ENCODE measurements around the gene MBD3L5. TPM values are rescaled to one million over a fixed set of nuclear protein-coding genes. Genes with fewer than 3 reads are reported as not detected.
"Not testable (repeated sequence)": the region's sequence is repeated elsewhere in the genome, so short reads cannot be mapped to it uniquely, and the experiment has no call there.

MBD3L5 gene
- total RNA-seq, 1 donor from 2014 or later: not detected

GRCh38 chr19:7040079-7040478, 9.7 kb downstream of the MBD3L5 start, which contains the start of gene MBD3L4:
Gene MBD3L4, minus strand, starts transcription at chr19:7040179. Its CDS starts 35 bp downstream, at chr19:7040144.
- H3K27ac Mint-ChIP-seq (ENCODE audit: unreplicated experiment); H3K9me3 Mint-ChIP-seq (ENCODE audit: unreplicated experiment); H3K4me3 Mint-ChIP-seq (ENCODE audit: unreplicated experiment); H3K27me3 Mint-ChIP-seq (ENCODE audit: unreplicated experiment); H3K36me3 Mint-ChIP-seq (ENCODE audit: unreplicated experiment); H3K4me1 Mint-ChIP-seq (ENCODE audit: unreplicated experiment); DNase-seq (ENCODE audit: extremely low spot score, unreplicated experiment): not testable (repeated sequence)

GRCh38 chr19:7041563-7041962, 11.2 kb downstream of the MBD3L5 start:
- H3K4me1 Mint-ChIP-seq (ENCODE audit: unreplicated experiment); H3K9me3 Mint-ChIP-seq (ENCODE audit: unreplicated experiment); DNase-seq (ENCODE audit: extremely low spot score, unreplicated experiment); H3K27me3 Mint-ChIP-seq (ENCODE audit: unreplicated experiment); H3K36me3 Mint-ChIP-seq (ENCODE audit: unreplicated experiment); H3K4me3 Mint-ChIP-seq (ENCODE audit: unreplicated experiment); H3K27ac Mint-ChIP-seq (ENCODE audit: unreplicated experiment): not testable (repeated sequence)

DNA sequence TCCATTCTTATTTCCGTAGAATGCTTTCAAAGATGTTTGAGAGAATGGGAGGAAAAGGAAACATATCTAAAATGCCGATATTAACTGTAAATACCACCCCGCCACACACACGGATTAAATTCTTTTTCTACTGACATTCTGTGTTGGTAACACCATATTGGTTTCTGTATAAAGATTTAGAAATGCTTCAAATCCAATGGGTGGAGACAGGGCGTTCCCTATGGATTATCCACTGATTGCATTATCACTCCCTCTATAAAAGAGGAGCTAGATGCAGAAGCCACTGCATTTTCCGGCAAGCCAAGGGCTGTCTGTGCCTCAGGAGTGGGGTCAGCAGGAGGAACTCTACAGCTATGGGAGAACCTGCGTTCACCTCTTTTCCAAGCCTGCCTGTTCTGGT, 18.6 kb downstream of the MBD3L5 start, which contains the start of gene MBD3L2:
MBD3L2 (plus strand) TSS at position 301 of the 400 bp plus-strand sequence; CDS start at position 354, 53 bp downstream.
- not testable (repeated sequence) for DNase-seq (ENCODE audit: extremely low spot score, unreplicated experiment); H3K27me3 Mint-ChIP-seq (ENCODE audit: unreplicated experiment); H3K27ac Mint-ChIP-seq (ENCODE audit: unreplicated experiment); H3K4me1 Mint-ChIP-seq (ENCODE audit: unreplicated experiment); H3K36me3 Mint-ChIP-seq (ENCODE audit: unreplicated experiment); H3K4me3 Mint-ChIP-seq (ENCODE audit: unreplicated experiment); H3K9me3 Mint-ChIP-seq (ENCODE audit: unreplicated experiment)

GRCh38 chr19:7051421-7051820, 21.0 kb downstream of the MBD3L5 start:
- not testable (repeated sequence) for H3K4me1 Mint-ChIP-seq (ENCODE audit: unreplicated experiment); DNase-seq (ENCODE audit: extremely low spot score, unreplicated experiment)

DNA sequence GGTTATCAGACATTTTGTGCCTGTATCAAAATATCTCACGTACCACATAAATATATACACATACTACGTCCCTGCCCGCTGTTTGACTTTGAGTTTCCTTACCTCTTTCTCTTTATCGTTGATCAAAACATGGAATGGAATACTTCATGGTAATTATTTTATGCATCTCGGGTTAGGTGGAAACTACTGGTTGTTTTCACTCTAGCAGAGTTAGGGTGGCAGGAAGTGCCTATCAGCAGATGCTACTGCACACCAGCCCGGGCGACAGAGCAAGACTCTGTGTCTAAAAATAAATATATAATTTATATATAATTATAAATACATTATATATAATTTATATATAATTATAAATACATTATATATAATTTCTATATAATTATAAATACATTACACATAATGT, 22.5 kb downstream of the MBD3L5 start:
- not testable (repeated sequence) for H3K27me3 Mint-ChIP-seq (ENCODE audit: unreplicated experiment); H3K4me1 Mint-ChIP-seq (ENCODE audit: unreplicated experiment); H3K27ac Mint-ChIP-seq (ENCODE audit: unreplicated experiment); H3K9me3 Mint-ChIP-seq (ENCODE audit: unreplicated experiment); DNase-seq (ENCODE audit: extremely low spot score, unreplicated experiment); H3K4me3 Mint-ChIP-seq (ENCODE audit: unreplicated experiment); H3K36me3 Mint-ChIP-seq (ENCODE audit: unreplicated experiment)

More at GRCh38 chr19:7051421-7051820, 21.0 kb downstream of the MBD3L5 start:
- not testable (repeated sequence) for H3K27me3 Mint-ChIP-seq (ENCODE audit: unreplicated experiment); H3K27ac Mint-ChIP-seq (ENCODE audit: unreplicated experiment); H3K9me3 Mint-ChIP-seq (ENCODE audit: unreplicated experiment); H3K4me3 Mint-ChIP-seq (ENCODE audit: unreplicated experiment); H3K36me3 Mint-ChIP-seq (ENCODE audit: unreplicated experiment)

GRCh38 chr19:7054635-7055368, 24.4 kb downstream of the MBD3L5 start:
- not testable (repeated sequence) for H3K27ac Mint-ChIP-seq (ENCODE audit: unreplicated experiment); H3K9me3 Mint-ChIP-seq (ENCODE audit: unreplicated experiment); H3K4me3 Mint-ChIP-seq (ENCODE audit: unreplicated experiment); H3K36me3 Mint-ChIP-seq (ENCODE audit: unreplicated experiment); DNase-seq (ENCODE audit: extremely low spot score, unreplicated experiment); H3K27me3 Mint-ChIP-seq (ENCODE audit: unreplicated experiment); H3K4me1 Mint-ChIP-seq (ENCODE audit: unreplicated experiment)

DNA sequence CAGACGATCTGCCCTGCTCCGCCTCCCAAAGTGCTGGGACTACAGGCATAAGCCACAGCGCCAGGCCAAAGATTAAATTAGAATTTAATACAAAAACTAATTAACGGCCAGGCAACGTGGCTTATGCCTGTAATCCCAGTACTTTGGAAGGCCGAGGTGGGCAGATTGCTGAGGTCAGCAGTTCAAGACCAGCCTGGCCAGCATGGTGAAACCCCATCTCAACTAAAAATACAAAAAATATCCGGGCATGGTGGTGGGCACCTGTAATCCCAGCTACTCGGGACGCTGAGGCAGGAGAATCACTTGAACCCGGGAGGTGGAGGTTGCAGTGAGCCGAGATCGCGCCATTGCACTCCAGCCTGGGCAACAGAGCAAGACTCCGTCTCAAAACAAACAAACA, 25.3 kb downstream of the MBD3L5 start:
- not testable (repeated sequence) for H3K4me3 Mint-ChIP-seq (ENCODE audit: unreplicated experiment); H3K4me1 Mint-ChIP-seq (ENCODE audit: unreplicated experiment); DNase-seq (ENCODE audit: extremely low spot score, unreplicated experiment); H3K36me3 Mint-ChIP-seq (ENCODE audit: unreplicated experiment); H3K27me3 Mint-ChIP-seq (ENCODE audit: unreplicated experiment); H3K27ac Mint-ChIP-seq (ENCODE audit: unreplicated experiment); H3K9me3 Mint-ChIP-seq (ENCODE audit: unreplicated experiment)

- not testable (repeated sequence) for DNase-seq (ENCODE audit: extremely low spot score, unreplicated experiment); H3K4me1 Mint-ChIP-seq (ENCODE audit: unreplicated experiment); H3K27me3 Mint-ChIP-seq (ENCODE audit: unreplicated experiment); H3K27ac Mint-ChIP-seq (ENCODE audit: unreplicated experiment); H3K36me3 Mint-ChIP-seq (ENCODE audit: unreplicated experiment); H3K9me3 Mint-ChIP-seq (ENCODE audit: unreplicated experiment); H3K4me3 Mint-ChIP-seq (ENCODE audit: unreplicated experiment)
These were observed 26.0 kb downstream of the MBD3L5 start for GRCh38 chr19:7056371-7056770.

DNA sequence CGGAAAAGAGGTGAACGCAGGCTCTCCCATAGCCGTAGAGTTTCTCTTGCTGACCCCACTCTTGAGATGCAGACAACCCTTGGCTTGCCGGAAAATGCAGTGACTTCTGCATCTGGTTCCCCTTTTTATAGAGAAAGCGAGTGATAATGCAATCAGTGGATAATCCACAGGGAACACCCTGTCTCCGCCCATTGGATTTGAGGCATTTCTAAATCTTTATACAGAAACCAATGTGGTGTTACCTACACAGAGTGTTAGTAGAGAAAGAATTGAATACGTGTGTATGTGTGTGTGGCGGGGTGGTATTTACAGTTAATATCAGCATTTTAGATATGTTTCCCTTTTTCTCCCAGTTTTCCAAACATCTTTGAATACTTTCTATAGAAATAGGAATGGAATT, 28.2 kb downstream of the MBD3L5 start, which contains the start of gene MBD3L3:
MBD3L3 (minus strand) TSS at position 101 of the 400 bp plus-strand sequence; CDS start at position 30, 71 bp downstream.
- not testable (repeated sequence) for H3K4me3 Mint-ChIP-seq (ENCODE audit: unreplicated experiment); H3K36me3 Mint-ChIP-seq (ENCODE audit: unreplicated experiment); DNase-seq (ENCODE audit: extremely low spot score, unreplicated experiment); H3K27me3 Mint-ChIP-seq (ENCODE audit: unreplicated experiment); H3K4me1 Mint-ChIP-seq (ENCODE audit: unreplicated experiment); H3K9me3 Mint-ChIP-seq (ENCODE audit: unreplicated experiment); H3K27ac Mint-ChIP-seq (ENCODE audit: unreplicated experiment)

GRCh38 chr19:7059977-7060376, 29.6 kb downstream of the MBD3L5 start:
- H3K4me3 Mint-ChIP-seq (ENCODE audit: unreplicated experiment); H3K9me3 Mint-ChIP-seq (ENCODE audit: unreplicated experiment); H3K36me3 Mint-ChIP-seq (ENCODE audit: unreplicated experiment); H3K27me3 Mint-ChIP-seq (ENCODE audit: unreplicated experiment); H3K4me1 Mint-ChIP-seq (ENCODE audit: unreplicated experiment); H3K27ac Mint-ChIP-seq (ENCODE audit: unreplicated experiment); DNase-seq (ENCODE audit: extremely low spot score, unreplicated experiment): not testable (repeated sequence)
